GM23338 (cell line): ENCODE results near the gene GRIN2A. TPM values are rescaled to one million over a fixed set of nuclear protein-coding genes. Genes with fewer than 3 reads are reported as not detected.

Experiments used
- ATAC-seq: fragments of 200-7000 bp; cut with Tn5 transposase; 3 replicates; pipeline ENCODE4 v1.9.1; 2020
- DNase-seq: peaks from one replicate; pipeline ENCODE4 v3.0.0-alpha.2; 2015; ENCODE audit warnings: low spot score
- H2AFZ ChIP-seq: fragments of 200-600 bp; sonication (generic); 2 replicates; pipeline ENCODE4 v1.8.0; 2016; ENCODE audit warnings: antibody characterized with exemption, mild to moderate bottlenecking, moderate library complexity
- H3F3A ChIP-seq: fragments of 200-600 bp; sonication (generic); replicated peaks from 2 replicates; pipeline ENCODE4 v1.8.0; 2017; ENCODE audit warnings: antibody characterized with exemption, mixed run types, low read depth
- H3K27ac ChIP-seq: fragments of 200-600 bp; sonication (generic); 2 replicates; pipeline ENCODE4 v1.6.1; 2016; ENCODE audit warnings: low read depth
- H3K27me3 ChIP-seq: fragments of 200-600 bp; sonication (generic); 2 replicates; pipeline ENCODE4 v1.8.0; 2016; ENCODE audit warnings: mild to moderate bottlenecking, mixed run types, moderate library complexity; ENCODE audit not compliant: insufficient read depth
- H3K36me3 ChIP-seq: fragments of 200-600 bp; sonication (generic); 2 replicates; pipeline ENCODE4 v1.8.0; 2016; ENCODE audit warnings: mild to moderate bottlenecking; ENCODE audit not compliant: insufficient read depth
- H3K4me1 ChIP-seq: fragments of 200-600 bp; sonication (generic); 2 replicates; pipeline ENCODE4 v1.8.0; 2016; ENCODE audit warnings: mild to moderate bottlenecking, moderate library complexity; ENCODE audit not compliant: insufficient read depth
- H3K4me2 ChIP-seq: fragments of 200-600 bp; sonication (generic); 2 replicates; pipeline ENCODE4 v1.7.1; 2017; ENCODE audit warnings: mixed run types
- H3K4me3 ChIP-seq: fragments of 200-600 bp; sonication (generic); 2 replicates; pipeline ENCODE4 v1.6.1; 2016; ENCODE audit warnings: mixed run types
- H3K79me2 ChIP-seq: fragments of 200-600 bp; sonication (generic); replicated peaks from 2 replicates; pipeline ENCODE4 v1.8.0; 2017; ENCODE audit warnings: mild to moderate bottlenecking; ENCODE audit not compliant: insufficient read depth
- H3K9me2 ChIP-seq: fragments of 200-600 bp; sonication (generic); 2 replicates; pipeline ENCODE4 v1.8.0; 2017; ENCODE audit not compliant: insufficient read depth
- H4K20me1 ChIP-seq: fragments of 200-600 bp; sonication (generic); replicated peaks from 2 replicates; pipeline ENCODE4 v1.8.0; 2017; ENCODE audit warnings: mild to moderate bottlenecking; ENCODE audit not compliant: insufficient read depth
- H3K27ac Mint-ChIP-seq: 2 replicates; pipeline ENCODE4 v1.8.0; 2020; ENCODE audit warnings: inconsistent platforms, mild to moderate bottlenecking, moderate library complexity, mixed read lengths
- H3K27me3 Mint-ChIP-seq: 3 replicates; pipeline ENCODE4 v1.8.0; 2022; ENCODE audit warnings: low read depth, mild to moderate bottlenecking, moderate library complexity, mixed read lengths, inconsistent platforms; ENCODE audit not compliant: insufficient read depth, poor library complexity
- H3K36me3 Mint-ChIP-seq: 3 replicates; pipeline ENCODE4 v1.8.0; 2021; ENCODE audit warnings: low read depth, mild to moderate bottlenecking, inconsistent platforms, moderate library complexity, mixed read lengths
- H3K4me1 Mint-ChIP-seq: 3 replicates; pipeline ENCODE4 v1.8.0; 2020; ENCODE audit warnings: mild to moderate bottlenecking, inconsistent platforms, mixed read lengths
- H3K4me3 Mint-ChIP-seq: 3 replicates; pipeline ENCODE4 v1.8.0; 2021; ENCODE audit warnings: moderate library complexity, mild to moderate bottlenecking, inconsistent platforms, mixed read lengths
- H3K9me3 Mint-ChIP-seq: 3 replicates; pipeline ENCODE4 v1.8.0; 2020; ENCODE audit warnings: moderate library complexity, mild to moderate bottlenecking, inconsistent platforms, mixed read lengths
- CREB1 ChIP-seq: fragments of 250-450 bp; sonication (Bioruptor Pico); IDR thresholded peaks from 2 replicates; pipeline ENCODE4 v1.5.0; 2020; ENCODE audit warnings: low read depth, mild to moderate bottlenecking, moderate library complexity
- ETS1 ChIP-seq: IDR thresholded peaks from 2 replicates; pipeline ENCODE4 v1.6.1; 2016; ENCODE audit warnings: antibody characterized with exemption
- EZH2 ChIP-seq: fragments of 200-600 bp; sonication (generic); IDR thresholded peaks from one replicate; pipeline ENCODE4 v1.8.0; 2017; ENCODE audit warnings: antibody characterized with exemption, mild to moderate bottlenecking, low read depth; ENCODE audit not compliant: unreplicated experiment
- EZH2phosphoT487 ChIP-seq: fragments of 200-600 bp; sonication (generic); IDR thresholded peaks from one replicate; pipeline ENCODE4 v1.8.1; 2018; ENCODE audit warnings: antibody characterized with exemption; ENCODE audit not compliant: unreplicated experiment
- JUNB ChIP-seq: IDR thresholded peaks from one replicate; pipeline ENCODE4 v1.6.1; 2016; ENCODE audit warnings: antibody characterized with exemption; ENCODE audit not compliant: unreplicated experiment
- NANOG ChIP-seq: IDR thresholded peaks from 2 replicates; pipeline ENCODE4 v1.6.1; 2016; ENCODE audit warnings: antibody characterized with exemption, borderline replicate concordance
- POLR2AphosphoS5 ChIP-seq: IDR thresholded peaks from 2 replicates; pipeline ENCODE4 v1.6.1; 2016; ENCODE audit warnings: antibody characterized with exemption, low read depth
- REST ChIP-seq: IDR thresholded peaks from one replicate; pipeline ENCODE4 v1.6.1; 2018; ENCODE audit warnings: antibody characterized with exemption; ENCODE audit not compliant: unreplicated experiment
- STAT1 ChIP-seq: IDR thresholded peaks from one replicate; pipeline ENCODE4 v1.6.1; 2016; ENCODE audit warnings: antibody characterized with exemption; ENCODE audit not compliant: unreplicated experiment
- ZNF114 ChIP-seq: fragments of 250-450 bp; sonication (Bioruptor Pico); IDR thresholded peaks from 2 replicates; pipeline ENCODE4 v1.5.0; 2020; ENCODE audit warnings: mild to moderate bottlenecking, moderate library complexity
- polyA plus RNA-seq: library from polyadenylated mRNA; unstranded; fragments of >200 nt; fragmentation: Nextera tagmentation; extraction: Ambion mirVana; gene quantifications from 2 replicates; pipeline ENCODE4 v1.2.1, GENCODE V29; 2016
- total RNA-seq: library from RNA; depleted of rRNA; stranded (reverse); fragments of >200 nt; shearing (Covaris generic); gene quantifications from 2 replicates; pipeline ENCODE4 v1.2.3, GENCODE V29; 2014
- TF ChIP-seq, protein P1 (sequence below), 2 experiments: fragments of 200-600 bp in 1 of 2; sonication (generic) in 1 of 2; conservative IDR thresholded peaks; 2 replicates each; pipeline versions ENCODE4 v1.5.1 to v1.6.1; 2016 to 2017; ENCODE audit warnings: antibody characterized with exemption in 2 of 2, low read depth in 2 of 2, mild to moderate bottlenecking in 2 of 2, moderate library complexity in 1 of 2

GRIN2A gene
- total and polyA plus RNA-seq, 2 experiments from 2014 or later, result 0.89 to 5.1 TPM

DNA sequence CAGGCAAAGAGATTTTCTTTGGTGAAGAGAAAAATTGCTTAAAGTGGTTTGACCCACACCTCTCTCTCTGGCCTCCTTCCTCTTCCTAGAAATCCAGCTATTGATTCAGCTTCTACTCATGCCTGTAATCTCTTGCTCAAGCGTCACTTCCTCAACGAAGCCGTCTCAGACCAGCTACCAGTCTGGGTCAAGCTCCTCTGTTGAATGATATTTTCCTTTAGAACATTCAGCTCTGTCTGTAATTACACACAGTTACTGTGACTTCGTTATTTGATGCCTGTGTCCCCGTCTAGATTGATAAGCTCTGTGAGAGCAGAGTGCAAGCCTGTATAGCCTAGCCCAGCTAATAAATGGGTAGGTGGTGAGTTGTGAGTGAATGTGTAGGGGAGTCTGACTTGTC is 168.5 kb downstream of the GRIN2A start (continued):
- TF ChIP-seq ZNF114 (no peak), JUNB (no peak), EZH2 (no peak), EZH2phosphoT487 (no peak), NANOG (no peak)

GRCh38 chr16:10013364-10013763 is 168.9 kb downstream of the GRIN2A start:
- H3K4me3 Mint-ChIP-seq, result no peak overlapping the region
- H3K4me2 ChIP-seq, result no peak overlapping the region
- no peak overlapping the region for H3K4me3 ChIP-seq
- no peaks in the 10 kb centered on the region for H4K20me1 ChIP-seq
- TF ChIP-seq, protein P1, sequence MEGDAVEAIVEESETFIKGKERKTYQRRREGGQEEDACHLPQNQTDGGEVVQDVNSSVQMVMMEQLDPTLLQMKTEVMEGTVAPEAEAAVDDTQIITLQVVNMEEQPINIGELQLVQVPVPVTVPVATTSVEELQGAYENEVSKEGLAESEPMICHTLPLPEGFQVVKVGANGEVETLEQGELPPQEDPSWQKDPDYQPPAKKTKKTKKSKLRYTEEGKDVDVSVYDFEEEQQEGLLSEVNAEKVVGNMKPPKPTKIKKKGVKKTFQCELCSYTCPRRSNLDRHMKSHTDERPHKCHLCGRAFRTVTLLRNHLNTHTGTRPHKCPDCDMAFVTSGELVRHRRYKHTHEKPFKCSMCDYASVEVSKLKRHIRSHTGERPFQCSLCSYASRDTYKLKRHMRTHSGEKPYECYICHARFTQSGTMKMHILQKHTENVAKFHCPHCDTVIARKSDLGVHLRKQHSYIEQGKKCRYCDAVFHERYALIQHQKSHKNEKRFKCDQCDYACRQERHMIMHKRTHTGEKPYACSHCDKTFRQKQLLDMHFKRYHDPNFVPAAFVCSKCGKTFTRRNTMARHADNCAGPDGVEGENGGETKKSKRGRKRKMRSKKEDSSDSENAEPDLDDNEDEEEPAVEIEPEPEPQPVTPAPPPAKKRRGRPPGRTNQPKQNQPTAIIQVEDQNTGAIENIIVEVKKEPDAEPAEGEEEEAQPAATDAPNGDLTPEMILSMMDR (conservative IDR thresholded peaks at IDR 0.05; ENCODE audit: low read depth in 2 of 2), result peak; percentile 37 to 58; a peak in 3 of 4 replicates
- TF ChIP-seq STAT1, result no peak
- H3K36me3 Mint-ChIP-seq, result no peaks in the 10 kb centered on the region
- no peak overlapping the region for H3K27ac Mint-ChIP-seq
- H3K9me3 Mint-ChIP-seq, result no peaks in the 10 kb centered on the region
- H3K27me3 ChIP-seq, result no peaks in the 10 kb centered on the region
- H3K4me1 Mint-ChIP-seq, result peaks cover 13% of the 10 kb centered on the region
- H3K9me2 ChIP-seq, result no peaks in the 10 kb centered on the region; the same call in 1 of the 2 replicates
- H3K27ac ChIP-seq, result no peak overlapping the region
- H3K79me2 ChIP-seq, result no peaks in the 10 kb centered on the region
- ATAC-seq (peak; percentile 86), DNase-seq (peak; percentile 41)
- peaks cover 3% of the 10 kb centered on the region for H3K27me3 Mint-ChIP-seq
- no peaks in the 10 kb centered on the region for H3F3A ChIP-seq
- H3K4me1 ChIP-seq, result peaks cover 7% of the 10 kb centered on the region
- no peaks in the 10 kb centered on the region for H3K36me3 ChIP-seq
- no peak overlapping the region for H2AFZ ChIP-seq

DNA sequence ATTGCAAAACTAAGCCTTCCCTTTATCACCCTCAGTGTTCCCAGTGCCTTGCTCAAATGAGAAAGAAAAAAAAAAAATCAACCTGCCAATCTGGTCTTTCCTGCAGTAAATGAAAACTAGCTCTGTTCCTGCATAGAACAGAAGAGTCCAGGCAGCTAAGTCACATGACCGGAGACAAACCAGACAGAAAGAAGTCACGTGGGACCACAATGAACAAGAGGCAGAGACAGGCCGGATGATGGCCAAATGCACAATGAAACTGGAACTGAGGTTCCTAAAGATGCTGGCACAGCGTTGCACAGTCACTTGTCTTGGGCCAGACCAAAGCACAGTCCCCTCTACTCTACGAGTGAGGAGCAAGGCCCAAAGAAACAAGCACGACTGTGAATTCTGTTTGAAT is 172.5 kb downstream of the GRIN2A start:
- Histone ChIP-seq H3K79me2 (no peaks in the 10 kb centered on the region), H3K27ac (no peak overlapping the region), H2AFZ (peak overlapping the region; percentile 16; the same call in 1 of the 2 replicates), H4K20me1 (no peaks in the 10 kb centered on the region), H3K4me1 (no peaks in the 10 kb centered on the region), H3K9me2 (peaks cover 5% of the 10 kb centered on the region), H3K4me2 (no peak overlapping the region), H3K4me3 (no peak overlapping the region), H3F3A (no peaks in the 10 kb centered on the region), H3K27me3 (no peaks in the 10 kb centered on the region), H3K36me3 (no peaks in the 10 kb centered on the region)
- DNase-seq, result no peak
- Mint-ChIP-seq H3K9me3 (peaks cover 4% of the 10 kb centered on the region; the same call in 1 of the 3 replicates), H3K36me3 (no peaks in the 10 kb centered on the region), H3K4me1 (peaks cover 8% of the 10 kb centered on the region; the same call in 2 of the 3 replicates), H3K27me3 (no peaks in the 10 kb centered on the region), H3K4me3 (no peak overlapping the region), H3K27ac (no peak overlapping the region)
- no peak for ATAC-seq
- TF ChIP-seq REST (no peak), EZH2phosphoT487 (no peak), EZH2 (no peak), CREB1 (CRISPR knock-in tag) (no peak), STAT1 (no peak), POLR2AphosphoS5 (no peak), NANOG (no peak), ETS1 (no peak), JUNB (no peak)
- TF ChIP-seq, protein P1 (conservative IDR thresholded peaks at IDR 0.05; ENCODE audit: low read depth in 2 of 2), result no peak
